HG03469 (cell line): ENCODE results near the gene LEF1.

Source experiments
- ATAC-seq: cut with Tn5 transposase; IDR thresholded peaks from one replicate; pipeline ENCODE4 v1.9.1; 2021; ENCODE audit warnings: mild to moderate bottlenecking, moderate library complexity, moderate number of reproducible peaks; ENCODE audit not compliant: unreplicated experiment

Gene LEF1

DNA sequence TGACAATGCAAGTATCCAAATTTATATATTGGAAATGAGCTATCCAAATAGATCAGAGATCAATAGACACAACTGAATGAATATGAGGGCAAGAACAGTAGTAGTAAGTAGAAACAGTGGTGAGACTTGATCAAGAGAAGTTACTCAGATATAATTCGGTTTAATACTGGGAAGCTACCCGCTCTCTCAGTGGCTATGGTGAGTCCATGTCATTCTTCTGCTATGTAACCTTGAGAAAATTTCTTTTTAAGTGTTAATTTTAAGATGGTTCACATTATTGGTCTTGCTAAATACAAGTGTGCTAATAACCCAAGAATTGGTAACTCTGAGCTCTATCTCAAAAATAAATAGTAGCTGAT, 53.6 kb downstream of the LEF1 start:
- ATAC-seq, result no peak

DNA sequence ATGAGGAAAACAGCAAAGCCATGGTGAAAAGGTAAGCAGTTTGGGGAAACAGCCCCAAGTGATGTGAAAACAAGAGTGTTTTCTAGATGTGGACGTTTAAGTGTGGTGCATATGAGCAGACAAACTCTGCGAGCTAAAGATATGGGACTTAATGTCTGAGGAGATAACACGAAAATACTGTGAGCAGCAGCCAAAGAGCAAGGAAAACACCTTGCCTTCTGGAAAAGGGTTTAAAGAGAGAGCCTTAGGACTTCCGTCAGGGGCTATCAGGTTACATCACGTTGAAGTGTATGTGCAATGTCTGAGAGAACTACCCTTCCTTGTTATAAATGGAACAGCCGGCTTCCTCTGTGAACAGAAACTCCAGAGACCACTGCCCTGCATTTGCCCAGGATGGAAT, 54.2 kb downstream of the LEF1 start:
- no peak for ATAC-seq

GRCh38 chr4:108113229-108113628, 55.5 kb downstream of the LEF1 start:
- no peak for ATAC-seq

- no peak for ATAC-seq
Measured at GRCh38 chr4:108111781-108112180, 57.0 kb downstream of the LEF1 start.

DNA sequence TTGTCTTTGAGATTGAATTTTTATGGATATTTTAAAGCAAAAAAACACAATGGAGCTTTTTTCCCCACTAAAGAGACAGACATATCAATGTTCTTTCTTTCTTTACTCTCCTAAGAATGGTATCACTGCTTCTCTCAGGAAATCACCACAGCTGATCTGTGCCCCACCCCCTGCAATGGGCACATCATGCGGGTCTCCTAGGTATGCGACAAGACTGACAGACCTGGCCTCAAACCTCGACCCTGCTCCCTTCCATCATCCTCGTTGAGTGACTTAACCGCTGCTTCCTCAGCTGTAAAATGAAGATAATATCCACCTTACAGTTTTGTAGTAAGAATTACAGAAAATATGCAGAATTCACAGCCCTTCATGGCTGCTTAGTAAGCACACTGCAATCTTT, 58.3 kb downstream of the LEF1 start:
- no peak for ATAC-seq

DNA sequence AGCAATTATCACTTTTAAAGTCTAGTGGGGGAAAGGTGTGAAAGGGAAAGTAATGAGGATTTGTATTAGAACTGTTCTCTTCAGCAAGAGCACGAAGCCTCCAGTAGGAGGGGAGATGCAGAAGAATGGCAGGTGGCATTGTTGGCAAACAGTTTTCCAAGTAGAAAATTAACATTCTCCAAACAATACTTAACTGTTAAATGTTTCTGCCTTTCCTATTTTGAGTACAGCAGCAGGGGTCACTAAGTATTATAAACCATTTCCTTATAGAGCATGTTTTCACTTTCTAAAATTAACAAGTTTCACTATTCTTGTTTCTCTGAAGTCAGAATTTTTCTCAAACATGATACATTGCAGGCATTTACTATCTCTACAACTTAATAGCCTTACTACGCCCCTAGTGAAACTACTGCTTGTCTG, 58.7 kb downstream of the LEF1 start:
- ATAC-seq, result peak; percentile 80

DNA sequence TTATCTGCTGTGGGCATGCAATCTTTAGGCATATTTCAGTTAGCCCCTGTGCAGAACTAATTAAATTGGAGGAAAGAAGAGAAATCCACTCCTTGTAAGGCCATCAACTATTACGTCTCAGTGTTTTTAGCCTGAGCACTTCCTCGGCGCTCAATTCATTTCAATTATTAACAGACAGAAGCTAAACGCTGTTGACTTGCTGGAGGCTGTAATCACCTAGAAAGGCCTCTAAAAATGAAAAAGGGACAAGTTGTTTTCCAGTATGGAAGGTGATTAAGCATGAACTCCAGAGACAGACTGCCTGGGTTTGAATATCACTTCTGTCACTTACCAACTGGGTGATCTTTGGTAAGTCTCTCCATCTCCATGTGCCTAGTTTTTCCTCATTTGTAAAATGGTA, 59.6 kb downstream of the LEF1 start:
- ATAC-seq, result no peak

- ATAC-seq, result no peak
Measured at GRCh38 chr4:108107729-108108382, 60.9 kb downstream of the LEF1 start.

GRCh38 chr4:108107101-108107500, 61.6 kb downstream of the LEF1 start:
- no peak for ATAC-seq

DNA sequence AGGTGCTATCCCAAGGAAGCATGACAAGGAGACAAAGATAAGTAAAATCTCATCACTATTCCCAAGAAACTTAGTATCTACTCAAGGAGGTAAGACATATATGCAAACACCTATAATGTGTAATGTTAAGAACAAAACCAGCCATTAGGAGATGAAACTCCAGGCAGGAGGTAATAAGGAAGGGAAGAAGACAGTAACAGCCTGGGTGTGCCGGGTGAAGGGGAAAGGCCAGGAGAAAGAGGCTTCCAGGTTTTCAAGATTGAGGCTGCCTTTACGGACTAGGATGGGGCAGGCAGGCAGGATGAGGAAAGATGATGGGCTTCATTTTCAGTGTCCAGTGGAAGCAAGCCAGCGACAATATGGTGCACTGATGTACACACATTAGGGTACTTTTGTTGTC, 62.5 kb downstream of the LEF1 start:
- no peak for ATAC-seq

DNA sequence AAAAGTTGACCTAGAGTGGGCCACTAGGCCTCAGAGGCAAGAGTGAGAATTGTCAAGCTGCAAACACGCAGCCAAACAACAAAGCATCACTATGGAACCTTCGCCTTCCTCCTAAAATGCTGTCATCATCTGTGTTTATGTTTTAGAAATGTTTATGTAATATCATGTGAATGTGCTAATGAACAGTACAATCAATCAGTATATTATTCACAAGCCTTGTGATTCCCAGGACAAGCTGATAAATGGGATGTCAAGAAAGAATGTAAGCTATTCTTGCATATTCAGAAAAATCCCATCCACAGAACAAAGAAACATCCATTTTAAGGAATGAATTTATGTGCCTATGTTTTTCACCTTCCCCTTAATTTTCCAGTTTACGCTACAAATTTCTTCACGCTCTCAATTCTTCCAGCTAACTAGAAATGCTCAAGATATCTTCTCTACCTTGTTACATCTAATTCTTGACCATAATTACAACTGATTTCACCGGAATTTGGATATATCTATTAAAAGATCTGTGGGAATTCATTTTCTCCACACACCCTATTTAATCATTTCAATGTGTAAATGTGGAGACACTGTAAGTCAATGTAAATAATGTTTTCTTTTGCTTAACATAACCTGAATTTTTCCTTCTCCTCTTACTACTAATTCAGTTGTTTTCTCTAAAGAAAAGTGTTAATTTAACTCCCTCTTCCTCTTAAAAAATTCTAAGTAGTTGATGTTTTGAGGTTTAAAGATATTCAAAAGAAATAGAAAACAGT, 65.5 kb downstream of the LEF1 start:
- ATAC-seq, result no peak

DNA sequence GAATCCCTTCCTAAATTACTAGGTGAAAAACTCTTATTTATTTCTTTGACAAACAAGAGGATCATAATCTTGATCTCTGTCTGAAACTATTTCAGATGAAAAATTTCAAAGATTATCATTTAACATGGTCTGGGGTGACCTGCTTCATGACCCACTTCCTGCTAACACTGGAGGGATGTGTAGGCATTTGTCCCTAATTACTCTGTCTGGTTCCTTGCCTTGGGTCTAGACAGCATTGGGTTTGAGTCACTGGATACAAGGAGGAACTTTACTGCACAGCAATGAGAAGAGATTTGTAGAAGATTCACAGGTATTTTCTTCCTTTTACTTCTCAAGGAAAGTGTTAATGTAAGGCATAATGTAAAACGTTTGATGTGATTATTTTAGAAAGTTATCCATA, 67.9 kb downstream of the LEF1 start:
- no peak for ATAC-seq

- ATAC-seq, result no peak
Measured at GRCh38 chr4:108099838-108100237, 68.9 kb downstream of the LEF1 start.

DNA sequence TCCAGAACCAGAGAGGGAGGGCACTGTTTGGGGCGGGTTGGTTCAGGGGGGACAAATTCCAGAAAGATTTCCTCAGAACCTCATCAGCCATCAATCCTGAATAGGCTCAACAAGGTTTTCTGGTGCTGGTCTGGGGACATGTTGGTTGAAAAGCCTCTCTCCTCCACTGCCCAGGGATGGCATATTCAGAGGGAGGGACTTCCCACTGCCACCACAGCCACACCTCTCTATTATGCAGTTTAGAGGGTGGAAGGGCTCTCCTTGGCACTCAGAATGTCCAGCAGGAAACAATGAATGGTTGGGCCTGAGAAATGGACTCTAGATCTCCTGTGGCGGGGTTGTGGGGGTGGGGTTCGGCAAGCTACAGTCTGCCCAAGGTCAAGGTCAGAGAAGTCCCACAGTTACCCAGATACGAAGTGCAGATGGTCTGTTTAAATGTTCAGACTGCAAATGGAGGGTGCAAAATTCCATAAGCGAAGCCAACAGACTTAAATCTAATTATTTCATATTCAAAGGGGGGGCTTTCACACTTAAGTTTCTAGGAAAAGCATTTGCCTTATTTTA, 70.7 kb downstream of the LEF1 start:
- no peak for ATAC-seq

- ATAC-seq, result no peak
Measured at GRCh38 chr4:108094923-108095482, 73.7 kb downstream of the LEF1 start.

DNA sequence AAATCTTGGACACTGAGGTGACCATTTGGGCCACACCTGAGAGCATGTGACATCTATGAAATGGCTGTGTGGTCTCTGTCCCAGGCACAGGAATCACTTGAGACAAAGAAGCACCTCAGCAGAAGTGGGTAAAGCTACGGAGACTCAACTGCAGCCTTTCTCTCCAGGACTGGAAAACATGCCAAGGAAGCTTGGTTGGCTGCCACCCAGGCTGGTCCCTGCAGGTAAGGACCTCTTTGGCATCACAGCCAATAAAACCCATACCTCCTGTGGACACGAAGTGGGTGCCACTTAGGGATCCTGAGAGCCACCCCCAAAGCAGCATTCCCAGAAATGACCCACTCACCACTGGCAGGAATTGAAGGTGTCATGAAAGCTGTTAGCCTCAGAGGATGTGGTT, 74.6 kb downstream of the LEF1 start:
- no peak for ATAC-seq

- ATAC-seq, result no peak
Measured at GRCh38 chr4:108092288-108092687, 76.4 kb downstream of the LEF1 start.

DNA sequence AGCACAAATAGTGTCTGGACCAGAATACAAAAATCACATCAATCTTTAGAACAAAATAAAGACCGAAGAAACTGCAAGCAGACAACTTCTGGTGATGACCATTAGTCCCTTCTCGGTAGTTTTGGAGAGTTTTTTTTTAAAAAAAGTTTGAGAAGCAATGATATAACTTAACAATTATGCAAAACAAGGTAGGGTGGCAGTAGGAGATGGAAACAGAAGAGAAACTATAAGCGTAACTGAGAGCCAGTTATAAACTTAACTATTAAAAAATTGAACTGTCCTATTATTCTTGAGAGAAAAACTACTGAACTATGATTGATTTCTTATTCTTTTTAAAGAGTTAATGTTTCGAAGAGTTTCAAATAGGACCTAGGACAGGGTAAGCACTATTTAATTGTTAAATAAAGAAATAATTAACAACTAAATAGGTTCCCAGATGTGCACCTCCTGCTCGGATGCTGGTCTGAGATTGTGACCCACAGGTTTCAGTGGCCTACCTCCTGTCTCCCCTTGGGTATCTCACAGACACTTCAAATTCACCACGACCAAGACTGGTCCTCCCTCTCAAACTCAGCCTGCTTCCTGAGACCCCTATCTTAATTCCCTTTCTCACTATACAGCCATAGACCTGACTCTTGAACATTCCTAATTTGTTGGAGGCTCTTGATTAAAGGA, 81.3 kb downstream of the LEF1 start:
- no peak for ATAC-seq

DNA sequence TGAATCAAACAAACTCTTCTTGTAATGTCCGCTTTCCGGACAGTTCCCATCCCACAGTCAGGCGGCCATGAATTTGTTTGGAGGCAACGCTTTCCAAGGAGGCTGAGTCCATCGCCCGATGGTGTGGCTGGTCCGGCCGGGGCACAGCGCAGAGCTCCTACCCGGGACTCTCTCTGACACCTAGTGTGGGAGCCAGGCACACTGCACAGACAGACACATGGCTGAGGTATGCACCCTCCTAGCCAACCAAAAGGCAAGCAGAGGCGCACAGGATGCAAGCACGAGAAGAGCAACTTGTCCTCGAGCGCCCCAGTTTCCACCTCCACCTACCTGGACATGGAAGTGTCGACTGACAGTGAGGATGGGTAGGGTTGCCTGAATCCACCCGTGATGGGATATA, 87.5 kb downstream of the LEF1 start:
- no peak for ATAC-seq

DNA sequence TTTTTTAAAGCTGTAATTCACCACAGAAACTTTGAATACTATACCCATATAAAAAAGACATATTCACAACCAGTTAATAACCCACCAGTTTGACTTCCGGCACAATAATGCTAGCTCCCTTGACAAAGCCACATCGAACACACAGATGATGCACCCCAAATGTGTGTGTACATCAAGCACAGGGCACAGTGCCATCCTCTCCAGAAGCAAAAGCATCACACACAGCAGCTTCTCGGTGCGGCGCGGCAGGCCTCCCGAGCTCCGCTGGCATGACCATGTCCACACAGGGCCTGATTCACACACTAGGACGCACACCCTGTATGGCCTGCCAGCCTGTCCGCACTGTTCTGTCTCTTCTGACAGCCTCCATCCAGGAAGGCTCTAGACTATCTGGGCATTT, 88.0 kb downstream of the LEF1 start:
- ATAC-seq, result no peak

- no peak for ATAC-seq
Measured at GRCh38 chr4:108078024-108078733, 90.6 kb downstream of the LEF1 start.
